NCI-H1092 treated with DMSO at 0.1 percent for 48 hours (cell line): ENCODE results near the gene CDH23.

Experiments
- DNase-seq: peaks from one replicate; lab custom pipeline; 2025; lab: John Stamatoyannopoulos, UW

Gene CDH23

DNA sequence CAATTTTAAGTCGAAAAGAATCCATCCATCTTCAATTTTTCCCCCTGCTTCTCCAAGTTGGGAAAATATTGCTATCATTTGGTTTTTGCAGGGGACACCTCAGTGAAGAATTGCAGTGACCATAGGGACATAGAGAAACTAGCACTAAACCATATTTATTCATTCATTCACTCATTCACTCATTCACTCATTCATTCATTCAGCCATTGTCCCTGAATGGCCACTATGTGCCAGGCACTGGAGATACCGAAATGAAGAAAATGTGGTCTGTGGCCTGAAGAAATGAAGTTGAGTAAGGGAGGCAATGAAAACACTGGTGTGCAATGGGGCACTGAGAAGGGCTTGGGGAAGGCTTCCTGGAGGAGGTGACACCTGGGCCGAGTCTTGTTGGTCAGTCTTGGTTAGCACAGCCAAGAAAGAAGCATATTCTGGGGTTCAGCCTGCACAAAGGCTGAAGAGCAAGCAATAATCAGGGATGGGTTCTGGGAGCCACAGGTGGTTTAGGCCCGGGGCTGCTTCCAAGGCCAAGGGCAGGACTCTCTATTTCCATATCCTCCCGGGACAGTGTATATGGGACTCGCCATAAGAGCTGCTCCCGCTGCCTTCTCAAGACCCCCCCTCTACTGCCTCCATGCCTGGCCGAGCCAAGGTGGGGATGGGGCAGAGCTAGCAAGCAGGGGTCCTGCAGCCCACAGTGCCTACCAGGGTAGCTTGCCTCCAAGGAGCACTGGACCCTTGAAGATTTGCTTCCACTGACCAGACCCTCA is 348.4 kb downstream of the CDH23 start:
- no peak for DNase-seq

DNA sequence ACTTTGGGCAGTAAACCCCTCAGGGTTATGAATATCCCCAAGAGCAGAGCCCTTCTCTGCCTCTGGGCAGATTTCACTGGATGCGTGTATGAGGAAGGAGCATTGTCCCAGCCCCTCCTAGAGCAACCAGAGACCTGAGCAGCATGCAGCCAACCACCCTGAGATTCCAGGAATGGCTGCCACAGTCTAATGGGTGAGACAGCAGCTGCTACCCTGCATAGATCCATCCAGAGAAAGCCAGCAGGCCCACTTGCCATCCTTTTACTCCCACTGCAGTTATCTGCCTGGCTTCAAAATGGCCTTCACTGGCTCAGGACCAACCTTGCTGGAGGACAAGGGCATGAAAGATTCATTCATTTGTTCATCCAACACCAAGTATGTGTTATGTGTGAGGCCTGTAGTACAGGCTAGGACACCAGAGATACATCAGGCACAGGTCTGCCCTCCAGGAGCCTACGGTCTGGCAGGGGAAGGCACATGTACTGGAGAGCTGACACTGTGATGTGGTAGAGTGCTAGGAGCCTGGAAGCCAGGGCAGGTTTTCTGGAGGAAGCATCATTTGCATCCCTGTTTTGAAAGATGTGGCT is 349.0 kb downstream of the CDH23 start:
- no peak for DNase-seq

DNA sequence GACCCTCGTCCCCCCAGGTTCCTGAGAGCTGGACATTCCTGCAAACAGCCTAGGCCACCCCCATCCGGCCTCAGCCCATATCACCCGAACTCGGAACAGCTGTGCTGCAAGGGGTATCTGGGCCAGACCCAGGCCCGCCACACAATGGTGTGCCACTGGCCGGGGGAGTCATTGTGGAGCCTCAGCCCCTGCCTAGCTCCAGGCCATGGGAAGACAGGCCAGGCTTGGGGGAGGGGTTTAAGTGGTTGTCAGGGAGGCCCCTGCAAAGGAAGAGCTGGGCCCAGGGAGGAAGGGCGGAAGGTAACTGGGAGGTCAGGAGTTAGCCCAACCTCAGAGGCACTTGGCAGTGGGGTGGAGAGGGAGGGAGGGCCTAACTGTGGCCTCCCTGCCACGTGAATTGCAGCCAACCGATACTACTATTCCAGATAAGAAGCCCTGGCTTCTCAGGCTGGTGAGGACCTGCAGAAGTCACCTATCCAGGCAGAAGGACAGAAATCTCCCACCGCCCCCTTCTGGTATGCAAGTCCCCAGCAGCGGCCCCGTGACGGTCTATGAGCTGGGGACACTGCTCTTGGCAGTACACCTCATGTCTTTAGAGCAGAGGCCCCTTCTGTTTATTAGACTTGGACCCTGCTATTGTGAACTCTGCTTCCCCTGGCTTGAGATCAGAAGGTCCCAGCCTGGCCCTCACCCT is 349.8 kb downstream of the CDH23 start:
- no peak for DNase-seq

DNA sequence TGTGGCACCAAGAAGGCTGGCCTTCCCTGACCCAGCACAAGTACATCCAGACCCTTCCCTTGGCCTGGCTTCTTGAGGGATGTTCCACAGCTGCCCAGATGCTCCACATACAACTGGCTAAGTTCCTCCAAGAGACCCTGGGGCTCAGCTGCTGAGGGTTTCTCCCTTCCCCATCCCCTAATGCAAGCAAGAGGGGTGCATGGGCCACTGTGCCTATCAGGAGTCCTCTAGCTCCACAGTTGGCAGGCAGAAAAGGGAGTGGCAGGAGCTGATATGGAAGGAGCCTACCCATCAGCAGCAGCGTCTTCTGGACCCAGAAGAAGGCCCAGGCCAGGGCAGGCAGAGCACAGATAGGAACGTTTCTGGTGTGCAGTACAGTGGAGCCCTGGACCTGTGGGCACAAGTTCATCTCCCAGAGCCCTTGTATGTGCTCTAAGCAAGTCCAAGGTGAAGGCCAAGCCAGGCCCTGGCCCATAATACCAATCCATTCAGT is 350.4 kb downstream of the CDH23 start:
- no peak for DNase-seq

DNA sequence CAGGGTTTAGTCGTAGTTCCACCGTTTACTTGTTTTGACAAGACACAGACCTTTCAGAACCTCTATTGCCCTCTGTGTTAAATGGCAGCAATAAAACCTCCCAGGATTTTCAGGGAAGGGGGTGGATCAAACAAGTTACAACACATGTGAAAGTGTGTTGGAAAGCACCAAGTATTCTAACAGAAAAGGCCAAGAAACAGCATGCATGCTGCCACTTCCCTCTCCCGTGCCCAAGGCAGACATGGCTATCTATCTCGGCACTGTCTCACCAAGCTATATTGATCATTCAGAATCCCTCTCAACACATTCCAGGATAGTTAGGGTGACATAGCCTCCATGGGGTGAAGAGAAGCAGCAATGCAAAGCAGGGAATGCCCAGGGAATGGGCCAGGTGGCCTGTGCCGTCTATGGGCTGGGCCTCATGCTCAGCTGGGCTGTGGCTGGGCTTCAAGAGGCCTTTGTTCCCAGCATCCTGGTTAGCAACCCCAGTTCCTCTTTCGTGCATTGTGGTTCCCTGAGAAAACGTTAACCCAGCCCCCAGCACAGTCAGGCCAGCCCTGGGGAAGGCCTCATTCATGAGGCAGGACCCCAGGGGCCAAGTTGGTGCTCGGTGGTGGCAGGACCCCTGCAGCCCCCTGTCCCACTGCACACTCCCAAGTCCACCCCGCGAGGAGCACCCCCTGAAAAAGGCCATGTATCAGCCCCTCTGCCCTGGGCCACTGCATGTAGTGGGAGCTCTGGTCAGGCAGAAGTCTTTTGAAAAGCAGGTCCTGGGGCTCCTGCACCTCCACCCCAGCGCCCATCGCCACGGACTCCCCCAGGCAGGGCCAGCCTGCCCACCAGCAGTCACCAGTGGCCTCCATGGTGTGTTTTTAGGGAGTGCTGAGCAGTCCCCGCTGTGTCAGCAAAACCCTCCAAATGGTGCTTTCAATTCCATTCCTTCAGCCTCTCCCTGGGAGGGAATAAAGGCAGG is 351.1 kb downstream of the CDH23 start:
- no peak for DNase-seq

DNA sequence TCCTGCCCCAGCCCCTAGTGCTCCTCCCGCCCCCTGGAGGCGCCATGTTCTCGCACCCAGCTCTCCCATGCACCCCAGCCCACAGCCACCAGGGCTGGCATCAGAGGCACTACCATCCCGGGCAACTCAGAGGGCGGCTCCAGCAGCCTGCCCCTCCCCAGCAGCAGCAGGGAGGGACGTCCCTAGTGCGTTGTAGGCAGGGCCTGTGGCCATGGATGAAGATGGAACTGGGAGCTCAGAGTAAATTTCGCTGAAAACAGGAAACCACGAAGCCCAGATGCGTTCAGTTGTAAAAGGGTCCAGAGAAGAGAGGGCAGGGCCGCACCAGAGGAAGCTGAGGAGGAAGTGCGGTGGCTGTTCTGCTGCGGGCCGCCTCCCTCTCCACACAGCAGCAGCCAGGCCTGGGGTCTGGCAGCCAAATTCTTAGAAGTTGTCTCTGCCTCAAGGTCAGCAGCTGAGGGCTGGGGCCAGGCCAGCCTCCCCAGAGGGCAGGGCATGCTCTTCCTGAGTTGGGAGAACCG is 352.0 kb downstream of the CDH23 start:
- no peak for DNase-seq

DNA sequence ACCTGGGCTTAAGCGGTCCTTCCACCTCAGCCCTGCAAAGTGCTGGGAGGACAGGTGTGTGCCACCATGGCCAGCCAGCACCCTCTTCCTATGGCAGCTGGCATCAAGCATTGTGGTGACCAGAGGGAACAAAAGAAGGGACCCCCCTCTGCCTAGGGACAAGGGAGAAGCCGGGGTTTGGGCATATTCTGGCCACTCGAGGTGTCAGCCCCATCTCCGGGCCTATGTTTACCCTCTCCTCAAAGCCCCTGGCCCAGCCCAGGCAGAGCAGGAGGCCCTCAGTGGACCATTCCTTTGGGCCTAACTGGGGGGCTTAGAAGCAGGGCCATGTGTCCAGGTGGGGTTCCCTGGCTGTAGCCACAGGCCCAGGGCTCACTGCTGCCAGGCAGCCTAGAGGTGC is 352.7 kb downstream of the CDH23 start:
- no peak for DNase-seq

DNA sequence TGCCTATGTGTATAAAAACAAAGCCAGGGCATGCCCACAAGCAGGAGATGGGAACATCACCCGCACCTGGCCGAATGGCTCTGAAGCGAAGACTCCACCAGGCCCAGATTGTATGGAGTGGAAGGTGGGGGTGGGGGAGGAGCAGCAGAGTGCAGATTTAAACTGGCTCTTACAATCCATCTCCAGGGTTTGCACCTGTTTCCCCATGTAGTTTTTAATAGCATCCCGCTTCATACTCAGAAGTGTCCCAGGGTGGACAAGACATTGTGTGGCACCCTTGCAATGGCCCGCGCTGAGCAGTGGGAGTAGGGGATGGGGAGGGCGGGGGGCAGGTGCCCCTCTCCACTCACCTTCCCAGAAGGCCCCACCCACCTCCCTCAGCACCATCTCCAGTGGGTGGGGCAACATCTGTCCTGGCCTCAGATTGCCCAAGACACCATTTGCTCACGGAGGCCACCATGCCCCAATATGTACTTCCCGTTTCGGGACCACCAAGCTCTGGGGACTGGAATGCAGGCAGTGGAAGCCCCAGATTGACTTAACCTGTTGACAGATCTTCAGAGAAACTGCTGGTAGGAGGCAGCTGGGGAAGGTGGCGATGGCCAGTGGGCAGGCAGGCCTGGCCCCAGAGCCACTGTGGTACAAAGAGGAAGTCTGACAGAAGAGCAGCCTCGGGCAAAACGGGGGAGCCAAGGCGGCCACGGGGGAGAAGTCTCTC is 353.6 kb downstream of the CDH23 start:
- DNase-seq, result no peak

DNA sequence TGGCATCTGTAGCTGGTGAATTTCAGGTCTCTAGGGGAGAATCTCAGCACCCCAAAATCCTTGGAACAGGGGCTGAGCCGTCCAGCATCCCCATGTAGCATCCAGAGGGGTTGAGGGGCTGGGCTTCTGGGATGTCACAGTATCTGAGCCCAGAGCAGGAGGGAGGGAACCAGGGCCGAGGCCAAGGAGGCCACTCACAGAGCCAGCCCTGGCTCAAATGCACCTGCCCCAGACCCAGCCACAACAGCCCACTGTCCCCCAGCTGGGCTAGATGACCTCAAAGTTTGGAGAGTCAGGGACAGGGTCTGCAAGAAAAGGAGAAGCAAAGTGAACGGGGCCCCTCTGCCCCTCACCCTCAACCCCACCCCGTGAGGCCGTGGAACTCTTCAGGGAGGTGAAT is 354.3 kb downstream of the CDH23 start:
- no peak for DNase-seq

DNA sequence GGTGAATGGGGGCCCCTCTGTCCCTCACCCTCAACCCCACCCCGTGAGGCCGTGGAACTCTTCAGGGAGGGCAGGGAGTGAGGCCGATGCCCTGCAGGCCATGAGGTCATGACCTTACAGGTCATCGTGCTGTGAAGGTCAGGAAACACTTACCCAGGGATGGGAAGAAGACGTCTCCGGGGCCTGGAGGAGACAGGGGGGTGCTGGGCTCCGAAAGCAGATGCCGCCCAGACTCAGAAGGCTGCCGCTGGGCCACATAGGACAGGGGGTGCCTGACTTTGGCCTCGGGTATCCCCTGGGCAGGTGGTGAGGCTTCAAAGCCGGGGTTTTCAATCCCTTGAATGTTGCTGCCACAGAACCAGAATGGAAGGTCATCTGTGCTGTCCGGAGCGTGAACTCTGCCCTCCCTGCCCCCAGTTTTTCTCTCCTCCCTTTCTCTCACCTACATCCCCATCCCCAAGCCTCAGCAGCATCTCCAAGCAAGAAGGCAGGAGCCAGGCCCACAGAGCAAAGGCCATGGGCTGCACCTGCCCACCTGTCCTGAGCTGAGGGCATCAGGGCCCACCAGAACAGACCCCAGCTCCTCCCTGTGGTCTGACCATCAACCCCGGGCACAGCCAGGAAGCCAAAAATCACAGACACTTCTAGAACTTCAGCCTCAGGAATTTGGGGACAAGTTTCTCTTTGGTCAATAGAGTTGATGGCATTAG is 354.9 kb downstream of the CDH23 start:
- no peak for DNase-seq

DNA sequence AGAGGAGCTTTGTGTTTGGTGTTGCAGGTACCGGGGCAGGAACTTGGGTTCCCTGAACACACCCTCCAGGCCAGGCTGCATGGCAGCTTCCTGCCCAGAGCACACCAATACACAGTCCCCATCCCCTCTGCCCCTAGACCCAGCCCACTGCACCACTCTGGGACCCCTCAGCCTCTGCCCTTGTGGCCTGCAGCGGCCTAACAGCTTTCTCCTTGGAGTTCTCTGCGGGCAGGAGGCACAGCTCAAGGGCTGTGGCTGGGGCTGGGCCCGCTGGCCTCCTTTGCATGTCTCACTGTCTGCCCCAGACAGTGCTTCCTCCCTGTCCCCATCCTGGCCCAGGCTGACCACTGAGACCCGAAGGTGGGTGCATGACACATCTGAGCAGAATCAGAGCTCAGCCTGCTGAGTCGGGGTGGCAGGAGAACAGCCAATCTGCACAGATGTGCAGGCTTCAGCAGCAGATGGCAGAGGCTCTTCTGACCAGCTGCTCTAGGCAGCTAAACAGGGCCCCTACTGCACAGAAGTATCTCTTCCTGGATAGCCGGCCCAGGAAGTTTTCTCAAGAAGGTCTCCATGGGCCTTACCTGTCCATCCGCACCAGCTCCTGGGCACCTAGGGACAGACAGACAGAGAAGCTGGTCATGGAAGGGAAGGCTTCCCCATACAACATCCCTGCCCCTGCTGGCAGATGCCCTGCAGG is 355.8 kb downstream of the CDH23 start:
- DNase-seq, result no peak

DNA sequence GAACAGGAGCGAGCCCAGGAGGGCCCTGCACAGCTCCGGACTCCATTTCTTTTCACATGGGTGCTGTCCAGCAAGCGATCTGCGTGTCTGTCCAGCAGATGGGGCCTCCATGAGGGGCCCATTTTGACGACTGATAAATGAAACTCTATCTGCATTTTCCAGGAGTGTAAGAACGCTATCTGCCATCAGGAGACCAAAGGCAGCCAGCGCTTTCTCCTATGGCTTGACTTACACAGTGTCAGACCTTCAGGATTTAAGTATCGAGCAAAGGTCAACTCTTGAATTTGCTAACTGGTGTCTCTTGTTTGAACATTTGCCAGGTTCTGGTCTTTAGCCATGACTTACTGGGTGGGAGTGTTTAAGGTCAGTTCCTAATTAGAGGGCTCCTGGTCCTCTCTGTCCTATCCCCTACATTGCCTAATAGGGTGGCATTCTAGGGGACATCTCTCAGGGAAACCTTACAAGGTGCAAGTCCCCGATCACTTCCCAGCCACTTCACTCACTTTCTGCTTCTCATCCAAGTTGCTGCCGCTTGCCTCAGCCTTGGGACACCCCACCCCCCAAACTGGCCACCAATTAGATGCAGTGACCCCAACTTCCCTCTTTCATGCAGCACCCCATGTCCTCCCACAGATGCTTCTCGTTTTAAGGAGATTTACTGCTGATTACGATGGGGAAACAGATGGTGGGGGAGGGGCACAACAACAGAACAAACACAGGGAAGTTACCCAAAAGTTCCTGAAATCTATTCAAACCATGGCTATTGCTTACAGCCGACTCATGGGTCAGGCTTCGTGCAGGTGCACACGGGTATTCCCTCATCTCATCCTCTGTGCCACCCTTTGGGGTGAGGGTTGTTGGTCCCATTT is 356.6 kb downstream of the CDH23 start:
- DNase-seq, result no peak

DNA sequence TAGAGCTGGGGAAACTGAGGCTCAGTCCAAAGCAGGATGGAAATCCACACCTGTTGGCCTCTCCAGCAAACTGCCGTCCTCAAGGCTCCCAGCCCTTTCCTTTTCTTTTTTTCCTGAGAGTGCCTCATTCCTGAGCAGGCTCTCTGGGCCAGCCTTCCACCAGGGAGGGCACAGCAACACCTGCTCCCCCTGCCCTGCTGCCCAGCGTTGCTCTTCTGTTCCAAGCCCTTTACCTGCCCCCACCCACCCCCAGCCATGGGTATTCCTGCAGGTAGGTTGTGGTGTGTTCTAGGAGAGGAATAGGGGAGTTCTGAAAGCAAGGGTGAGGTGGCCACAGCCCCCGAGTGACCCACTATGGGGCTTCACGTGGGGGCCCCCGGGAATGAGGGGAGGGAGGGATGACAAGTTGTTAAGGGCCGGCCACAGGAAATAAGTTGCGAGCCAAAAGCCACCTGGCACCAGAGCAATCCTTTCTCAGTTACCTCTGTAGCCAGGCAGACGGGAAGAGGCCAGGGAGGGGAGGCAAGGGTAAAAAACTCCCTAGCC is 357.3 kb downstream of the CDH23 start:
- DNase-seq, result no peak

DNA sequence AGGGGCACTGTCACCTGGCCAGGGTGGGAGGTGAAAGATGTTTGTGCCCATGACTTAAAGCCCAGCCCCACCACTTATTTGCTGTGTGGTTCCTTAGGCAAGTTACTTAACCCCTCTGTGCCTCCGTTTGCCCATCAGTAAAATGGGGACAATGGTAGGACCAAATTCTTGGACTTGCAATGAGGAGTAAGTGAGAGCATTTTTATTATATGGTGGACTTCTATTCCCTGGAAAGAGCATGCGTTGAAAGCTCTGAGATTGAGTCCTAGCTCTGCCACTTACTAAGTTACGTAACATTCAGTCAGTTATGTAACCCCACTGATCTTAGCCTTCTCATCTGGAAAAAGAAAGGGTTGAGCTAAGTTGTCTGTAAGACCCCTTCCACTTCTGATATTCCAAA is 357.8 kb downstream of the CDH23 start:
- DNase-seq, result no peak

DNA sequence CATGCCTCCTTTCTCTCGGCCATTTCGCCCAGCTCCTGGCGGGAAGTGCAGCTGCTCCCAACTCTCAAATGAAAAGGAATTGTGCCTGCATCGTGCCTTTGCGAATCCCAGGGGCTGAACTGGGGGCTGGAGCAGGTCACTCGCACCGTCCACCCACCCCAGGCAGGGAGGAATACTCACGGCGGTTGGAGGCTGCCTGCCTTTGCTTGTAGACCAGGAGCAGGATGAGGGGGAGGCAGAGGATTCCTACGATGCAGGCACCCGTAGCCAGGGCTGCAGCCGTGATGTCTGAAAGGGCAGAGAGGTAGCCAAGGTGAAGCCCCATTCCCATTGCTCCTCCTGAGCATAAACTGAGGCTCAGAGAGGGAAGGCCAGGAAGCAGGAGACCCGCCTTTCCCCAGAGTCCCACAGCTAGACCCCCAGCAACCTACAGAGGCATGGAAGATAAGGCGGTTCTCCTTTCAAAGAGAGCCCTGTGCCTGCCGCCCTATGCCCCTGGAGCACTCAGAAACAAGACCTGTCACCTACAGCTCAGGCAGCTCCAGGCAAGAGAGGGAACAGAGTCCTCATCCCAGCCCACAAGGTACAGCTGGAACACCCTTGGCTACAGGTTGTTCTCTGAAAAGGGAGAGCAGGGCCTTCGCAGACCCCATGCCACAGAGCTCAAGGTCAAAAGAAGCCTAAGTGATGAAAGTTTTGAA is 358.6 kb downstream of the CDH23 start:
- DNase-seq, result no peak

DNA sequence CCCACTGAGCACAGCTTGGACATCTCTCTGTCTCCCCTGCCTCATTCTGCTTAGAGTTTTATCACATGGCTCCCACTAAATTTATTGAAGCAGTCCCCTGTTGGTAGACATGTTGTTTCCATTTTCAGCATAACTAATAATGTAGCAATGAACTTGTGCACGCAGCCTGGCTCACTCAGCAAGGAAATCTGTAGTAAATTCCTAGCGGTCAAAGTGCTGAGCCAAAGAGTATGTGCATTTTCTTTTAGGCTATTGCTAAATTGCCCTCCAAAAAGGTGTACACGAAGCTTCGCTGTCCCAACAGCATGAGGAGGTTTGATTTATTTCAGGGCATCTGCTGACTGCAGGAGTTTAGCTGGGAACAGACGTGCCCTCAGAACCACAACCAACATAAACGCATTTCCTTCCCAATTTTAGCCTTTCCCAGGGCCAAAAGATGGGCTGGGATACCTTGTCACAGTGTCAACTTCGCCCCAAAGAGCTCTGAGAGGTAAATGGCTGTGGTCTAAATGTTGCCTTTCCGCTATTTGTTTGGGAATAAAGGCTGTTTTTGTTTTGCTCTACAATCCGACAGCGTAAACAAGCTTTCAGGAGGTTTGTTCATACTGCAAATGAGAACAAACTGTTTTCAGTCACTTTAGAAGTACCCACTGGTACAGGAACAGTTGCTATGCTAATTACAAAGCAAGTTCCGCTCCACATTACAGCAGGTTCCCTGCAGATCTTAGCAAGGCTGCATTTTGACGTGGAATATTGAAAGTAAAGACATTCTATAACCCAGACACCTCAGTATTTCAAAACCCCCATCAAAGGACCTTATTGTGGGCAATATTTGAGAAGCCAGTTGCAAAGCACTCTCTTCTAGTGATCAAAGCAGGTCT is 359.8 kb downstream of the CDH23 start:
- DNase-seq, result no peak

DNA sequence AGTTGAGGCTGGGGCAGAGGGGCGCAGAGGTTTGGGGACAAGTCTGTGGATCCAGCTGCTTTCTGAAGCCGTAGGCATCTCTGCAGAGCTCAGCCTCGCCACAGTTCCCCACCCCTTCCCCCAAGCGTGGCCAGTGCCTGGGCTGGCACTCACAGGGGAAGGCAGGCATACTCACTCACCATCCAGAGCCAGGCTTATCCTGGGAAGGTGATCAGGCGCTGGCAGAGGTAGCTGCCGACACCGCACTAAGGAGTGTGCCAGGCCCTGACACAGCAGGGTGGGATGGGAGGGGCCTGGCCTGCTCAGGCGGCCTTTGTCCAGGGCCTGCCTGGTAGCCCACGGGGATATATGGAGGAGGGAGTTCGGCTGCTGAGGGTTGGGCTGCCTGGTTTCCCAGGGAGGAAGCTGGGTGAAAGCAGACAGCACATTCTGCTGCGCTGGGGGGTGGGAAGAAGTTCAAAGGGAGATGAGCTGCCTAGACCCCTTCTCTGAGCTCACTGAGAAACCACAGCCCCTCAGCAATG is 360.7 kb downstream of the CDH23 start:
- DNase-seq, result no peak
